OCI-LY7 (cell line): Measurements from ENCODE around the gene JPH2.

Source experiments
- CTCF ChIP-seq: fragments of 200-600 bp; sonication (generic); conservative IDR thresholded peaks from 2 replicates; pipeline ENCODE4 v1.5.1; 2014; ENCODE audit warnings: mild to moderate bottlenecking, antibody characterized with exemption, low read length, moderate library complexity, mixed read lengths
- EZH2phosphoT487 ChIP-seq: fragments of 200-600 bp; sonication (generic); IDR thresholded peaks from 2 replicates; pipeline ENCODE4 v1.6.1; 2018; ENCODE audit warnings: low read depth, borderline replicate concordance, mild to moderate bottlenecking, mixed run types, antibody characterized with exemption, low read length, moderate library complexity, mixed read lengths

GRCh38 chr20:44218446-44218845 lies 31.5 kb upstream of the JPH2 start:
- TF ChIP-seq CTCF (no peak), EZH2phosphoT487 (no peak)
